GM12878 (cell line): Measurements from ENCODE around the gene TBCB. TPM values are rescaled to one million over a fixed set of nuclear protein-coding genes. Genes with fewer than 3 reads are reported as not detected.

ENCODE experiments used
- ATAC-seq: fragments of 200-7000 bp; cut with Tn5 transposase; 3 replicates; pipeline ENCODE4 v1.9.1; 2020; ENCODE audit warnings: mild to moderate bottlenecking, moderate library complexity
- BruUV-seq: library from RNA; stranded (reverse); fragments of 400-500 nt; replicated peaks from 2 replicates; lab custom pipeline; 2021; lab: Mats Ljungman, UMichigan
- CTCF ChIA-PET: fragments of 300-600 bp; sonication (Branson Sonifier 250); formaldehyde crosslinking; extraction: SDS; loops from one replicate; lab custom pipeline; 2021; ENCODE audit warnings: inconsistent platforms; lab: Yijun Ruan, JAX
- POLR2A ChIA-PET: fragments of 350-600 bp; formaldehyde crosslinking; extraction: SDS; loops from one replicate; lab custom pipeline; 2021; ENCODE audit warnings: inconsistent platforms; lab: Charles Lee
- RAD21 ChIA-PET: fragments of 300-600 bp; sonication (Branson Sonifier 250); formaldehyde crosslinking; loops from one replicate; lab custom pipeline; 2023; ENCODE audit warnings: antibody characterized with exemption; ENCODE audit not compliant: unreplicated experiment; lab: Charles Lee
- SMC1A ChIA-PET: fragments of 300-600 bp; sonication (Branson Sonifier 250); formaldehyde crosslinking; loops from one replicate; lab custom pipeline; 2023; ENCODE audit not compliant: unreplicated experiment, uncharacterized antibody; lab: Charles Lee
- DNase-seq: peaks from one replicate; pipeline ENCODE4 v3.0.0-alpha.2; 2011; ENCODE audit warnings: low read depth, low spot score
- FAIRE-seq: peaks from 3 replicates; lab custom pipeline; 2011; peaks lifted over from hg19 to GRCh38; lab: Jason Lieb, UNC
- H2AFZ ChIP-seq: 2 replicates; pipeline ENCODE4 v1.6.0; 2011; ENCODE audit warnings: low read depth, low read length, control low read depth; ENCODE audit not compliant: control insufficient read depth
- H3K27ac ChIP-seq: 2 replicates; pipeline ENCODE4 v1.5.1; 2011; ENCODE audit warnings: control low read depth; ENCODE audit not compliant: control insufficient read depth, insufficient read depth
- H3K27me3 ChIP-seq, 2 experiments: replicated peaks in 1 of 2; 2 replicates each; pipeline versions ENCODE4 v1.6.0 to v1.6.1; 2011; ENCODE audit warnings: low read length in 1 of 2; ENCODE audit not compliant: control insufficient read depth in 2 of 2, insufficient read depth in 2 of 2
- H3K36me3 ChIP-seq, 2 experiments: 2 replicates each; pipeline ENCODE4 v1.5.1; 2011; ENCODE audit warnings: low read length in 1 of 2; ENCODE audit not compliant: control insufficient read depth in 2 of 2, insufficient read depth in 2 of 2
- H3K4me1 ChIP-seq: 2 replicates; pipeline ENCODE4 v1.6.1; 2011; ENCODE audit warnings: mild to moderate bottlenecking, low read length, moderate library complexity, mixed read lengths; ENCODE audit not compliant: control insufficient read depth, insufficient read depth
- H3K4me2 ChIP-seq: 2 replicates; pipeline ENCODE4 v1.6.0; 2011; ENCODE audit warnings: control low read depth; ENCODE audit not compliant: control insufficient read depth, insufficient read depth
- H3K4me3 ChIP-seq: fragments of 200-600 bp; sonication (generic); 2 replicates; pipeline ENCODE4 v1.5.1; 2016
- H3K79me2 ChIP-seq: 2 replicates; pipeline ENCODE4 v1.6.0; 2011; ENCODE audit warnings: low read length; ENCODE audit not compliant: control insufficient read depth, insufficient read depth
- H3K9ac ChIP-seq: 2 replicates; pipeline ENCODE4 v1.8.0; 2011; ENCODE audit warnings: low read length, control low read depth, mixed read lengths; ENCODE audit not compliant: control insufficient read depth, insufficient read depth
- H3K9me3 ChIP-seq: replicated peaks from 3 replicates; pipeline ENCODE4 v1.5.1; 2011; ENCODE audit warnings: mild to moderate bottlenecking, low read length; ENCODE audit not compliant: control insufficient read depth, insufficient read depth
- H4K20me1 ChIP-seq: 2 replicates; pipeline ENCODE4 v1.6.0; 2011; ENCODE audit not compliant: control insufficient read depth, insufficient read depth
- NBN ChIP-seq: fragments of 450-650 bp; IDR thresholded peaks from 2 replicates; pipeline ENCODE4 v1.6.1; 2016
- PML ChIP-seq: IDR thresholded peaks from 2 replicates; pipeline ENCODE4 v1.6.1; 2012; ENCODE audit warnings: low read length, inconsistent platforms
- RB1 ChIP-seq: fragments of 450-650 bp; formaldehyde crosslinking; IDR thresholded peaks from 2 replicates; pipeline ENCODE4 v1.6.1; 2017; ENCODE audit warnings: mild to moderate bottlenecking, borderline replicate concordance
- STAT3 ChIP-seq: IDR thresholded peaks from 2 replicates; pipeline ENCODE4 v1.6.1; 2011; ENCODE audit warnings: low read depth, low read length, improper control_type of control experiment
- WGBS: methylation state at CpG from one replicate; pipeline ENCODE4 v1.1.6; 2016; ENCODE audit warnings: low lambda C conversion rate; ENCODE audit not compliant: insufficient replicate concordance, insufficient coverage; ENCODE audit errors: missing lambda C conversion rate; 5-methylcytosine and 5-hydroxymethylcytosine counted together
- in situ Hi-C: fragments of 300-500 bp; cut with MboI; formaldehyde crosslinking; loops from 9 replicates; pipeline ENCODE4 v1.14.3; 2018; ENCODE audit warnings: mixed read lengths
- intact Hi-C: fragments of 100-400 bp; cut with micrococcal nuclease; formaldehyde crosslinking; loops from one replicate; pipeline ENCODE4 v1.14.2; 2022; ENCODE audit not compliant: unreplicated experiment
- polyA plus RNA-seq, 11 experiments: library from polyadenylated mRNA; depleted of rRNA in 4 of 11; unstranded in 6 of 11; stranded (reverse) in 5 of 11; fragments of >200 nt; fragmentation: Nextera tagmentation in 4 of 11; fragmentation: Illumina TruSeq in 1 of 11; extraction: Ambion mirVana in 4 of 11; extraction: Trizol in 1 of 11; gene quantifications; 1 replicate in 1 of 11; 2 replicates in 10 of 11; pipeline versions ENCODE4 v1.2.1 to v1.2.3, GENCODE V29; 2011 to 2016; ENCODE audit warnings: inconsistent platforms in 2 of 11, missing spikeins in 2 of 11, low read depth in 1 of 11
- total RNA-seq, 4 experiments: library from RNA; depleted of rRNA in 3 of 4; stranded (reverse); fragments of >200 nt in 3 of 4; fragmentation: Illumina TruSeq in 1 of 4; extraction: Trizol in 1 of 4; gene quantifications; 2 replicates each; pipeline versions ENCODE4 v1.2.1 to v1.2.3, GENCODE V29; 2013 to 2021

The TBCB gene
- total and polyA plus RNA-seq, 10 of the 15 experiments (the other 5 are each of a cell fraction or from before 2014, with no cell fraction given) = 9.4 to 193 (median 126) TPM

DNA sequence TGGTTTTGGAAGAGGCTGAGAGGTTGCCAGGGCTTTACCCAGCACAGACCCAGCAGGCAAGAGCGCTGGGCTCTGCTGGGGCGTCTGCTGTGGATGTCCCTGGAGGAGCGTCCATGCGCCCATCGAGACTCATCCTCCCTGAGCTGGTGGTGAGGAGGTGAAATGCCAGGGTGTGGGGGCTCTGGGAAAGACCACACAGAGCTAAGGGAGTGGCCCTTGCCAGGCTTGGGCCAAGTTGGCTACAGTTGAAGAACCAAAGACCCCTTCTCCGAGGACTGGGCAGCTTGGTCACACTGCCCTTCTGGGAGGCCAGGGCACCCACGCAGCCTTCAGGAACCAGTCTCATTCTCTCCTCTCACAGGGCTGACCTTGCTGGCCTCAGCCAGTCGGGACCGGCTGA, 28.9 kb upstream of the TBCB start:
- ATAC-seq (no peak), DNase-seq (no peak), FAIRE-seq (no peak)
- no peaks in the 10 kb centered on the region for H4K20me1 ChIP-seq
- no peaks in the 10 kb centered on the region for H3K79me2 ChIP-seq
- no peak overlapping the region for H3K27ac ChIP-seq
- ChIA-PET POLR2A (interaction anchor here (0.5 to 0.6 kb wide), 2 partner anchors 12 to 30 kb away, joined by 3 read pairs; no protein-coding TSS in a partner anchor), CTCF (no interaction called here), SMC1A (no interaction called here), RAD21 (no interaction called here)
- H3K4me2 ChIP-seq = no peak overlapping the region
- no peaks in the 10 kb centered on the region for H3K27me3 ChIP-seq
- H3K36me3 ChIP-seq = peaks cover 23 to 47% of the 10 kb centered on the region in 2 experiments; a peak in 3 of 4 replicates
- H3K4me3 ChIP-seq = no peak overlapping the region
- no peaks in the 10 kb centered on the region for H3K9me3 ChIP-seq
- WGBS = 99% methylated on average over 9 of the region's 9 CpGs
- intact Hi-C loops = no loop called here
- no peak overlapping the region for H2AFZ ChIP-seq
- no peak overlapping the region for H3K9ac ChIP-seq
- BruUV-seq = no TSS peak
- TF ChIP-seq STAT3 (no peak), PML (no peak)
- in situ Hi-C loops = no loop called here
- no peaks in the 10 kb centered on the region for H3K4me1 ChIP-seq

DNA sequence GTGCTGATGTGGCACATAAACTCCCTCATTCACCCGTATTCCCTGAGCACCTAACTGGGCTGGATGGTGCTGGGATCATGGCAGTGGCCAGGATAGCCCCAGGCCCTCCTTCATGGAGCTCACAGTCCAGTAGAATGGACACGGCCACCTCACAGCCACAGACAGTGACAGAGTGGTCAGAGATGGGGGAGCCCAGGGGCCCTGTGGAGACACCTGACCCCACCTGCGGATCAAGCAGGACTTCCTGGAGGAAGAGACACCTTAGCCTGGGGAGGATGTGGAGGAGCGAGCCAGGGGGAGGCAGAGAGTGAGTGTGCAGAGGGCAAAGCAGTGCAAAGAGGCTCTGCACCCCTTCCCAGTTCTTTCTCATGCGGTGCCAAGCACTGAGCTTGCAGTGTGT, 25.4 kb upstream of the TBCB start:
- no peaks in the 10 kb centered on the region for H3K79me2 ChIP-seq
- WGBS = 96% methylated on average over 5 of the region's 5 CpGs
- TF ChIP-seq RB1 (no peak), NBN (no peak)
- POLR2A ChIA-PET = no interaction called here
- no peak for DNase-seq
- H3K36me3 ChIP-seq = peaks cover 4 to 36% of the 10 kb centered on the region in 2 experiments
- peaks cover 13% of the 10 kb centered on the region for H3K4me1 ChIP-seq
- intact Hi-C loops (no loop called here), in situ Hi-C loops (no loop called here)
- no peaks in the 10 kb centered on the region for H3K9me3 ChIP-seq
- H3K9ac ChIP-seq = no peak overlapping the region
- SMC1A ChIA-PET = no interaction called here
- no TSS peak for BruUV-seq
- no peak overlapping the region for H3K27ac ChIP-seq
- FAIRE-seq = no peak
- no peak overlapping the region for H3K4me3 ChIP-seq
- ATAC-seq = no peak
- H2AFZ ChIP-seq = no peak overlapping the region
- RAD21 ChIA-PET = no interaction called here
- no peak overlapping the region for H3K4me2 ChIP-seq
- no peaks in the 10 kb centered on the region for H4K20me1 ChIP-seq
- no peaks in the 10 kb centered on the region for H3K27me3 ChIP-seq
- CTCF ChIA-PET = no interaction called here
